ENCODE data around the gene SAMD10. TPM values are rescaled to one million over a fixed set of nuclear protein-coding genes. Genes with fewer than 3 reads are reported as not detected.
"Not testable (repeated sequence)": the region's sequence is repeated elsewhere in the genome, so short reads cannot be mapped to it uniquely, and the experiment has no call there.

SAMD10 gene
- total RNA-seq, 4 donors from 2014 or later = 1.1 to 6.4 (median 5.0) TPM

DNA sequence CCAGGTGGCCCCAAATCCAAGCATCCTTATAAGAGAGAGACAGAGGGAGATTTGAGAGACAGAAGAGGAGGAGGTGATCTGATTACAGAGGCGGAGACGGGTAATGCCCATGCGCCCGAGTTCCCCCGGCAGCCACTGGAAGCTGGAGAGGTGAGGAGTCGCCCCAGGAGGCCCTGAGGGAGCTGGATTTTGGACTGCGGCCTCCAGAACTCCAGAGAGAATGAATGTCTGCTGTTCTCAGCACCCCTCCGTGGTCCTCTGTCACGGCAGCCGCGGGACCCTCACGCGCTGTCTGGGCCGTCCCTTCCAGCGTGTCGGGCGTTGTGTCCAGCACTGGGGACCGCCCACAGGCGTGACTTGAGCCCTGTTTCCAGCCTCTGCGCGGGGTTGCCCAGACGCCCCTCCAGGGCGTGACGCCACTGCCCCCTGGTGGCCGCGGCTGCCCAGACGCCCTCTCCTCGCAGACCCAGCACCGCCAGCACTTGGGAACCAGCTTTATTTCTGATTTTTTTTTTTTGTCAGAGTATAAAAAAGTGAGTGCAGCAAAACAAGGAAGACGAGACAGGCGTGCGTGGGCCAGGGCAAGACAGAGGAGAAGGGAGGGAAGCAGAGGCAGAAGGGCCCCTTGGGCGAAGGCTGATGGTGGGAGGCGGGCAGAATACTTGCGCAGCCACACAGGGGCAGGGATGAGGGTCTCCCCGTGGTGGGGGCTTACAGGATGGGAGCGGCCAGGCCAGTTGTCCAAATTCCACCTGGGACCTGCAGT, 5.6 kb downstream of the SAMD10 start:
- Histone ChIP-seq H3K27me3 (no peaks in the 10 kb centered on the region), H3K9me3 (no peaks in the 10 kb centered on the region), H3K4me3 (replicated peaks in 1 of 3) (no peak overlapping the region), H3K36me3 (no peaks in the 10 kb centered on the region), H3K27ac (no peak overlapping the region), H3K4me1 (peaks cover 10 to 23% of the 10 kb centered on the region in 2 donors)
- TF ChIP-seq, protein P1, sequence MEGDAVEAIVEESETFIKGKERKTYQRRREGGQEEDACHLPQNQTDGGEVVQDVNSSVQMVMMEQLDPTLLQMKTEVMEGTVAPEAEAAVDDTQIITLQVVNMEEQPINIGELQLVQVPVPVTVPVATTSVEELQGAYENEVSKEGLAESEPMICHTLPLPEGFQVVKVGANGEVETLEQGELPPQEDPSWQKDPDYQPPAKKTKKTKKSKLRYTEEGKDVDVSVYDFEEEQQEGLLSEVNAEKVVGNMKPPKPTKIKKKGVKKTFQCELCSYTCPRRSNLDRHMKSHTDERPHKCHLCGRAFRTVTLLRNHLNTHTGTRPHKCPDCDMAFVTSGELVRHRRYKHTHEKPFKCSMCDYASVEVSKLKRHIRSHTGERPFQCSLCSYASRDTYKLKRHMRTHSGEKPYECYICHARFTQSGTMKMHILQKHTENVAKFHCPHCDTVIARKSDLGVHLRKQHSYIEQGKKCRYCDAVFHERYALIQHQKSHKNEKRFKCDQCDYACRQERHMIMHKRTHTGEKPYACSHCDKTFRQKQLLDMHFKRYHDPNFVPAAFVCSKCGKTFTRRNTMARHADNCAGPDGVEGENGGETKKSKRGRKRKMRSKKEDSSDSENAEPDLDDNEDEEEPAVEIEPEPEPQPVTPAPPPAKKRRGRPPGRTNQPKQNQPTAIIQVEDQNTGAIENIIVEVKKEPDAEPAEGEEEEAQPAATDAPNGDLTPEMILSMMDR (IDR thresholded peaks at IDR 0.05) = peak; percentile 88 to 99 (median 98)
- no peak for TF ChIP-seq POLR2A (IDR thresholded peaks at IDR 0.05)
- DNase-seq = peak; percentile 89 to 90
- 11 to 12% methylated on average over 31 to 37 of the region's 37 CpGs for WGBS, 2 donors
- intact Hi-C loops (cut with DNase I) = loop anchor here (2.0 to 5.0 kb wide), 2 partner anchors 437 to 477 kb away; partner anchors contain the start of genes EEF1A2 and PTK6

GRCh38 chr20:63973160-63973479, 6.3 kb downstream of the SAMD10 start:
- no peak overlapping the region for H3K27ac ChIP-seq

GRCh38 chr20:63972312-63973159, 6.9 kb downstream of the SAMD10 start:
- no peak for DNase-seq
- no peaks in the 10 kb centered on the region for H3K27me3 ChIP-seq
- intact Hi-C loops (cut with DNase I) = loop anchor here (5.0 kb wide), 1 partner anchor 475 kb away; the partner anchor contains the start of gene EEF1A2
- no peak overlapping the region for H3K4me3 ChIP-seq (replicated peaks in 1 of 3)
- H3K4me1 ChIP-seq = peaks cover 11 to 24% of the 10 kb centered on the region in 2 donors
- no peak for TF ChIP-seq POLR2A (IDR thresholded peaks at IDR 0.05)
- TF ChIP-seq, protein P1 (IDR thresholded peaks at IDR 0.05) = no peak
- H3K9me3 ChIP-seq = no peaks in the 10 kb centered on the region
- H3K36me3 ChIP-seq = peaks cover 0 to 2% of the 10 kb centered on the region in 2 donors
- no peak overlapping the region for H3K27ac ChIP-seq
- WGBS, 2 donors = 78 to 83% methylated on average over 13 to 15 of the region's 18 CpGs

More at GRCh38 chr20:63973160-63973479, 6.3 kb downstream of the SAMD10 start:
- DNase-seq = no peak
- no peaks in the 10 kb centered on the region for H3K36me3 ChIP-seq
- no peaks in the 10 kb centered on the region for H3K27me3 ChIP-seq
- 89 to 96% methylated on average over 3 of the region's 3 CpGs for whole genome bisulfite sequencing, 2 donors
- TF ChIP-seq, protein P1 (IDR thresholded peaks at IDR 0.05) = no peak
- no peak for TF ChIP-seq POLR2A (IDR thresholded peaks at IDR 0.05)
- H3K4me1 ChIP-seq = peaks cover 11 to 24% of the 10 kb centered on the region in 2 donors
- intact Hi-C loops (cut with DNase I) = loop anchor here (5.0 kb wide), 1 partner anchor 476 kb away; the partner anchor contains the start of gene EEF1A2
- H3K4me3 ChIP-seq (replicated peaks in 1 of 3) = no peak overlapping the region
- H3K9me3 ChIP-seq = no peaks in the 10 kb centered on the region

- H3K4me3 ChIP-seq (replicated peaks in 1 of 3); H3K9me3 ChIP-seq; DNase-seq; H3K36me3 ChIP-seq; H3K27me3 ChIP-seq; H3K27ac ChIP-seq: not testable (repeated sequence)
- WGBS, 2 donors = 89 to 91% methylated on average over 10 of the region's 10 CpGs
- intact Hi-C loops (cut with DNase I) = loop anchor here (5.0 kb wide), 1 partner anchor 475 kb away; the partner anchor contains the start of gene EEF1A2
- peaks cover 11 to 24% of the 10 kb centered on the region in 2 donors for H3K4me1 ChIP-seq
Observed at GRCh38 chr20:63971960-63972311, 7.5 kb downstream of the SAMD10 start.

DNA sequence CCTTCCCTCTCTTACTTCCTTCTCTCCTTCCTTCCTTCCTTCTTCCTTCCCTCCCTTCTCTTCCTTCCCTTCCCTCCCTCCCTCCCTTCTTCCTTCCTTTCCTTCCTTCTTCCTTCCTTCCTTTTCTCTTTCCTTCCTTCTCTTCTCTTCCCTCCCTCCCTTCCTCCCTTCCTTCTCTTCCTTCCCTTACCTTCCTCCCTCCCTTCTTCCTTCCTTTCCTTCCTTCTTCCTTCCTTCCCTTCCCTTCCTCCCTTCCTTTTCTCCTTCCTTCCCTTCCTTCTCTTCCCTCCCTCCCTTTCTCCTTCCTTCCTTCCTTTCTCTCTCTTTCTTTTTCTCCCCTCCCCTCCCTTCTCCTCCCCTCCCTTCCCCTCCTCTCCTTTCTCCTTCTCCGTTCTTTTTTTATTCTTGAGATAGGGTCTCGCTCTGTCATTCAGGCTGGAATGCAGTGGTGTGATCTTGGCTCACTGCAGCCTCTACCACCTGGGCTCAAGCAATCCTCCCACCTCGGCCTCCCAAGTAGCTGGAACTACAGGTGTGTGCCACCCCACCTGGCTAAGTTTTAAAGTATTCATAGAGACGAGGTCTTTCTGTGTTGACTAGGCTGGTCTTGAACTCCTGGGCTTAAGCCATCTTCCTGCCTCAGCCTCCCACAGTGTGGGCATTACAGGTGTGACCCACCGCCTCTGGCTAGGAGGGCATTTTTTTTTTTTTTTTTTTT, 8.6 kb downstream of the SAMD10 start:
- no peaks in the 10 kb centered on the region for H3K9me3 ChIP-seq
- intact Hi-C loops (cut with DNase I) = loop anchor here (5.0 kb wide), 1 partner anchor 474 kb away; the partner anchor contains the start of gene EEF1A2
- no peak overlapping the region for H3K27ac ChIP-seq
- H3K36me3 ChIP-seq = peaks cover 0 to 10% of the 10 kb centered on the region in 2 donors
- H3K27me3 ChIP-seq = no peaks in the 10 kb centered on the region
- no peak for DNase-seq
- WGBS, 2 donors = 89 to 95% methylated on average over 5 of the region's 5 CpGs
- TF ChIP-seq, protein P1 (IDR thresholded peaks at IDR 0.05) = no peak
- TF ChIP-seq POLR2A (IDR thresholded peaks at IDR 0.05) = no peak
- no peak overlapping the region for H3K4me3 ChIP-seq (replicated peaks in 1 of 3)
- H3K4me1 ChIP-seq = peaks cover 11 to 24% of the 10 kb centered on the region in 2 donors

Data from thyroid gland (tissue), 4 donors.